GM12878 (cell line): ENCODE results near the gene SPA17. TPM values are rescaled to one million over a fixed set of nuclear protein-coding genes. Genes with fewer than 3 reads are reported as not detected.

ENCODE experiments used
- ATAC-seq: fragments of 200-7000 bp; cut with Tn5 transposase; 3 replicates; pipeline ENCODE4 v1.9.1; 2020; ENCODE audit warnings: mild to moderate bottlenecking, moderate library complexity
- BruUV-seq: library from RNA; stranded (reverse); fragments of 400-500 nt; replicated peaks from 2 replicates; lab custom pipeline; 2021; lab: Mats Ljungman, UMichigan
- CTCF ChIA-PET: fragments of 300-600 bp; sonication (Branson Sonifier 250); formaldehyde crosslinking; extraction: SDS; loops from one replicate; lab custom pipeline; 2021; ENCODE audit warnings: inconsistent platforms; lab: Yijun Ruan, JAX
- POLR2A ChIA-PET: fragments of 350-600 bp; formaldehyde crosslinking; extraction: SDS; loops from one replicate; lab custom pipeline; 2021; ENCODE audit warnings: inconsistent platforms; lab: Charles Lee
- RAD21 ChIA-PET: fragments of 300-600 bp; sonication (Branson Sonifier 250); formaldehyde crosslinking; loops from one replicate; lab custom pipeline; 2023; ENCODE audit warnings: antibody characterized with exemption; ENCODE audit not compliant: unreplicated experiment; lab: Charles Lee
- SMC1A ChIA-PET: fragments of 300-600 bp; sonication (Branson Sonifier 250); formaldehyde crosslinking; loops from one replicate; lab custom pipeline; 2023; ENCODE audit not compliant: unreplicated experiment, uncharacterized antibody; lab: Charles Lee
- DNase-seq: peaks from one replicate; pipeline ENCODE4 v3.0.0-alpha.2; 2011; ENCODE audit warnings: low read depth, low spot score
- FAIRE-seq: peaks from 3 replicates; lab custom pipeline; 2011; peaks lifted over from hg19 to GRCh38; lab: Jason Lieb, UNC
- H2AFZ ChIP-seq: 2 replicates; pipeline ENCODE4 v1.6.0; 2011; ENCODE audit warnings: low read depth, low read length, control low read depth; ENCODE audit not compliant: control insufficient read depth
- H3K27ac ChIP-seq: 2 replicates; pipeline ENCODE4 v1.5.1; 2011; ENCODE audit warnings: control low read depth; ENCODE audit not compliant: control insufficient read depth, insufficient read depth
- H3K27me3 ChIP-seq, 2 experiments: replicated peaks in 1 of 2; 2 replicates each; pipeline versions ENCODE4 v1.6.0 to v1.6.1; 2011; ENCODE audit warnings: low read length in 1 of 2; ENCODE audit not compliant: control insufficient read depth in 2 of 2, insufficient read depth in 2 of 2
- H3K36me3 ChIP-seq, 2 experiments: 2 replicates each; pipeline ENCODE4 v1.5.1; 2011; ENCODE audit warnings: low read length in 1 of 2; ENCODE audit not compliant: control insufficient read depth in 2 of 2, insufficient read depth in 2 of 2
- H3K4me1 ChIP-seq: 2 replicates; pipeline ENCODE4 v1.6.1; 2011; ENCODE audit warnings: mild to moderate bottlenecking, low read length, moderate library complexity, mixed read lengths; ENCODE audit not compliant: control insufficient read depth, insufficient read depth
- H3K4me2 ChIP-seq: 2 replicates; pipeline ENCODE4 v1.6.0; 2011; ENCODE audit warnings: control low read depth; ENCODE audit not compliant: control insufficient read depth, insufficient read depth
- H3K4me3 ChIP-seq: fragments of 200-600 bp; sonication (generic); 2 replicates; pipeline ENCODE4 v1.5.1; 2016
- H3K79me2 ChIP-seq: 2 replicates; pipeline ENCODE4 v1.6.0; 2011; ENCODE audit warnings: low read length; ENCODE audit not compliant: control insufficient read depth, insufficient read depth
- H3K9ac ChIP-seq: 2 replicates; pipeline ENCODE4 v1.8.0; 2011; ENCODE audit warnings: low read length, control low read depth, mixed read lengths; ENCODE audit not compliant: control insufficient read depth, insufficient read depth
- H3K9me3 ChIP-seq: replicated peaks from 3 replicates; pipeline ENCODE4 v1.5.1; 2011; ENCODE audit warnings: mild to moderate bottlenecking, low read length; ENCODE audit not compliant: control insufficient read depth, insufficient read depth
- H4K20me1 ChIP-seq: 2 replicates; pipeline ENCODE4 v1.6.0; 2011; ENCODE audit not compliant: control insufficient read depth, insufficient read depth
- BRCA1 ChIP-seq: IDR thresholded peaks from 2 replicates; pipeline ENCODE4 v1.6.1; 2011; ENCODE audit warnings: low read depth, low read length, improper control_type of control experiment
- HDGF ChIP-seq: fragments of 450-650 bp; IDR thresholded peaks from 2 replicates; pipeline ENCODE4 v1.6.1; 2016; ENCODE audit warnings: antibody characterized with exemption
- JUNB ChIP-seq: IDR thresholded peaks from 2 replicates; pipeline ENCODE4 v1.6.1; 2016; ENCODE audit warnings: antibody characterized with exemption, mild to moderate bottlenecking
- KAT2A ChIP-seq: conservative IDR thresholded peaks from 2 replicates; pipeline ENCODE4 v1.6.1; 2011; ENCODE audit warnings: low read depth, low read length; ENCODE audit not compliant: control insufficient read depth
- MLLT1 ChIP-seq: fragments of 450-650 bp; IDR thresholded peaks from 2 replicates; pipeline ENCODE4 v1.6.1; 2016; ENCODE audit warnings: mild to moderate bottlenecking
- NRF1 ChIP-seq: conservative IDR thresholded peaks from 2 replicates; pipeline ENCODE4 v1.6.1; 2011; ENCODE audit warnings: mild to moderate bottlenecking, low read depth, low read length, improper control_type of control experiment
- RCOR1 ChIP-seq: conservative IDR thresholded peaks from 2 replicates; pipeline ENCODE4 v1.6.1; 2012; ENCODE audit warnings: low read depth, low read length, improper control_type of control experiment
- SKIL ChIP-seq: fragments of 450-650 bp; IDR thresholded peaks from 2 replicates; pipeline ENCODE4 v1.6.1; 2017; ENCODE audit warnings: mild to moderate bottlenecking, low read depth, inconsistent platforms; ENCODE audit not compliant: poor library complexity, severe bottlenecking
- SUPT20H ChIP-seq: IDR thresholded peaks from 2 replicates; pipeline ENCODE4 v1.6.1; 2011; ENCODE audit warnings: low read depth, mild to moderate bottlenecking, low read length, moderate library complexity, borderline replicate concordance; ENCODE audit not compliant: control insufficient read depth
- TBL1XR1 ChIP-seq: IDR thresholded peaks from 2 replicates; pipeline ENCODE4 v1.6.1; 2012; ENCODE audit warnings: low read depth, low read length, improper control_type of control experiment
- ZZZ3 ChIP-seq: IDR thresholded peaks from 2 replicates; pipeline ENCODE4 v1.6.1; 2011; ENCODE audit warnings: low read depth; ENCODE audit not compliant: control insufficient read depth, insufficient read length
- WGBS: methylation state at CpG from one replicate; pipeline ENCODE4 v1.1.6; 2016; ENCODE audit warnings: low lambda C conversion rate; ENCODE audit not compliant: insufficient replicate concordance, insufficient coverage; ENCODE audit errors: missing lambda C conversion rate; 5-methylcytosine and 5-hydroxymethylcytosine counted together
- in situ Hi-C: fragments of 300-500 bp; cut with MboI; formaldehyde crosslinking; loops from 9 replicates; pipeline ENCODE4 v1.14.3; 2018; ENCODE audit warnings: mixed read lengths
- intact Hi-C: fragments of 100-400 bp; cut with micrococcal nuclease; formaldehyde crosslinking; loops from one replicate; pipeline ENCODE4 v1.14.2; 2022; ENCODE audit not compliant: unreplicated experiment
- polyA plus RNA-seq, 11 experiments: library from polyadenylated mRNA; depleted of rRNA in 4 of 11; unstranded in 6 of 11; stranded (reverse) in 5 of 11; fragments of >200 nt; fragmentation: Nextera tagmentation in 4 of 11; fragmentation: Illumina TruSeq in 1 of 11; extraction: Ambion mirVana in 4 of 11; extraction: Trizol in 1 of 11; gene quantifications; 1 replicate in 1 of 11; 2 replicates in 10 of 11; pipeline versions ENCODE4 v1.2.1 to v1.2.3, GENCODE V29; 2011 to 2016; ENCODE audit warnings: inconsistent platforms in 2 of 11, missing spikeins in 2 of 11, low read depth in 1 of 11
- total RNA-seq, 4 experiments: library from RNA; depleted of rRNA in 3 of 4; stranded (reverse); fragments of >200 nt in 3 of 4; fragmentation: Illumina TruSeq in 1 of 4; extraction: Trizol in 1 of 4; gene quantifications; 2 replicates each; pipeline versions ENCODE4 v1.2.1 to v1.2.3, GENCODE V29; 2013 to 2021

The SPA17 gene
- total and polyA plus RNA-seq, 10 of the 15 experiments (the other 5 are each of a cell fraction or from before 2014, with no cell fraction given), result 2.9 to 13.2 (median 8.5) TPM

GRCh38 chr11:124640666-124641065 lies 33.0 kb upstream of the SPA17 start:
- in situ Hi-C loops, result no loop called here
- BruUV-seq, result no TSS peak
- POLR2A ChIA-PET, result no interaction called here

More at GRCh38 chr11:124640666-124641065, 33.0 kb upstream of the SPA17 start:
- H2AFZ ChIP-seq, result no peak overlapping the region
- no peaks in the 10 kb centered on the region; the same call in 1 of the 2 replicates for H3K4me1 ChIP-seq
- 96% methylated on average over 5 of the region's 5 CpGs for WGBS
- no peak overlapping the region for H3K4me2 ChIP-seq
- no peaks in the 10 kb centered on the region; a peak in 2 of 4 replicates for H3K36me3 ChIP-seq
- H3K9ac ChIP-seq, result no peak overlapping the region
- RAD21 ChIA-PET, result interaction anchor here (1.6 kb wide), 1 partner anchor 196 kb away, joined by 5 read pairs; no protein-coding TSS in a partner anchor
- no peak overlapping the region for H3K4me3 ChIP-seq
- SMC1A ChIA-PET, result interaction anchor here (0.7 to 1.3 kb wide), 3 partner anchors 19 to 213 kb away, joined by 3 to 4 read pairs (median 4); no protein-coding TSS in a partner anchor
- H3K27me3 ChIP-seq, result no peaks in the 10 kb centered on the region
- H3K27ac ChIP-seq, result no peak overlapping the region
- ATAC-seq (no peak), DNase-seq (no peak), FAIRE-seq (no peak)
- H4K20me1 ChIP-seq, result no peaks in the 10 kb centered on the region
- intact Hi-C loops, result no loop called here
- no peaks in the 10 kb centered on the region for H3K79me2 ChIP-seq
- TF ChIP-seq MLLT1 (no peak), TBL1XR1 (no peak), ZZZ3 (no peak), KAT2A (no peak), SKIL (no peak), SUPT20H (no peak), HDGF (no peak), RCOR1 (no peak), JUNB (no peak), BRCA1 (no peak), NRF1 (no peak)
- no peaks in the 10 kb centered on the region; the same call in 2 of the 3 replicates for H3K9me3 ChIP-seq
- CTCF ChIA-PET, result interaction anchor here (0.7 to 7.6 kb wide), 9 partner anchors 17 to 261 kb away, joined by 3 to 52 read pairs (median 4); no protein-coding TSS in a partner anchor
